ENCODE results near the gene NEK4.

The NEK4 gene

DNA sequence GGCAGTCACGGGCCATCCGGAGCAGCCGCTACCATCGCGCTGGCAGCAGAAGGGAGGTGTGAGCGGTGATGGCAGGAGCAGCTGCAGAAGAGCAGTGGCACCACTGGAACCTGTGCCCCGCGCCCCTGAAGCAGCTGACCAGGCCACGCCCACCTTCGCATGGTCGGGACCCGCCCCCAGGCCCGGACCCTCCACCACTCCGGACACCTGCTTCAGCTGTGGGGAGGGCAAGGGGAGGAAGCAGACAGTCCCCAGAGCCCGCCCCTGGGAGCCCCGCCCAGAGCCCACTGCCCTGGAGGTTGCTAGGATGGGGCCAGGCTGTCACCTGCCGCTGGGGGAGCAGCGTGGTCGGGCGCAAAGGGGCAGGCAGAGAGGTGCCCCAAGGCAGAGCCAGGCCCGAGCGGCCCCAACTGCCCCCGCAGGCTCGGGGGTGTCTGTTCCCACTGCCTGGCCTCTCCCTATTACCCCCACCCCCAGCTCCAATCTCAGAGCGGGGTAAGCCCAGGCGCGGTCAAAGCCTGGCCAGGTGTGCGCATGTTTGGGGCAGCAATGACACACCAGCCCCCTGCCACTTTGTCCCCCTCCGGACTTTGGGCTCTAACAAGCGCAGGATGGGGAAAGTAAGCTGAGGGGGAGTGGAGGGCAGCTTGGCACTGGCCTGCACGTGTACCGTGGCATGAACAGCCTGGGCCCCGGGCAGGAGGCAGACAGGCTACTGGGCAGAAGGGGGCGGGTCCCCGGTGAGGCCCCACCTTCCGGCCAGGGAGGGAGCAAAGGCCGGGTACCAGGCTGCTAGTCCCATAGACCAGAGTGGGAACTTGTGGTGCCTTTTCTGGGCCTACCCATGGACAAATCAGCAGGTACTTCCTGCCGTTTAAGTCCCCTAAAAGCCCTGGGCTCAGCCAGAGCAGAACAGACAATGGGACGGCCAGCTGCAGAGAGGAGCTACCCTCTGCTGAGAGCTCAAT, 56.1 kb downstream of the NEK4 start:
- DNase-seq (ENCODE audit: insufficient read length, low spot score) (no peak), FAIRE-seq (no peak)
- TF ChIP-seq TAF1 (IDR thresholded peaks at IDR 0.05; ENCODE audit: low read depth, low read length) = no peak
- no peak for TF ChIP-seq SPI1 (IDR thresholded peaks at IDR 0.05; ENCODE audit: low read depth, low read length)
- TF ChIP-seq POU2F2 (IDR thresholded peaks at IDR 0.05; ENCODE audit: low read depth, low read length) = no peak
- no peak for TF ChIP-seq POLR2AphosphoS5 (IDR thresholded peaks at IDR 0.05; ENCODE audit: low read depth, low read length)
- TF ChIP-seq POLR2A (IDR thresholded peaks at IDR 0.05; ENCODE audit: low read depth, low read length) = no peak
- no peak for TF ChIP-seq PAX5 (IDR thresholded peaks at IDR 0.05; ENCODE audit: insufficient read depth, low read length, severe bottlenecking)

GRCh38 chr3:52712291-52713212, 58.2 kb downstream of the NEK4 start:
- TF ChIP-seq TAF1 (IDR thresholded peaks at IDR 0.05; ENCODE audit: low read depth, low read length) = no peak
- TF ChIP-seq POLR2A (IDR thresholded peaks at IDR 0.05; ENCODE audit: low read depth, low read length) = no peak
- TF ChIP-seq POLR2AphosphoS5 (IDR thresholded peaks at IDR 0.05; ENCODE audit: low read depth, low read length) = no peak
- TF ChIP-seq POU2F2 (IDR thresholded peaks at IDR 0.05; ENCODE audit: low read depth, low read length) = no peak
- TF ChIP-seq PAX5 (IDR thresholded peaks at IDR 0.05; ENCODE audit: insufficient read depth, low read length, severe bottlenecking) = no peak
- FAIRE-seq (peak; percentile 52), DNase-seq (ENCODE audit: insufficient read length, low spot score) (no peak)

DNA sequence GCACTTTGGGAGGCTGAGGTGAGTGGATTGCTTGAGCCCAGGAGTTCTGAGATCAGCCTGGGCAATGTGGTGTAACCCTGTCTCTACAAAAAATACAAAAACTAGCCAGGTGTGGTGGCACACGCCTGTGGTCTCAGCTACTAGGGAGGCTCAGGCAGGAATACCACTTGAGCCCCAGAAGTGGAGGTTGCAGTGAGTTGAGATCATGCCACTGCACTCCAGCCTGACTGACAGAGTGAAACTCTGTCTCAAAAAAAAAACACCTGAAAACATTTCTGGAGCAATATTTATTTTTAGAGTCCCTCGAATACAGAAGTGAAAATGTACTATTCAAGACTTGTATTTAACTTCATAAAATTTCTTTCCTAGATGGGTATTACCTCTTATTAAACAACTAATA, 60.2 kb downstream of the NEK4 start:
- DNase-seq (ENCODE audit: insufficient read length, low spot score) = no peak
- peak; percentile 54; the same call in 1 of the 2 replicates for TF ChIP-seq SPI1 (IDR thresholded peaks at IDR 0.05; ENCODE audit: low read depth, low read length)
- TF ChIP-seq POLR2AphosphoS5 (IDR thresholded peaks at IDR 0.05; ENCODE audit: low read depth, low read length) = no peak
- TF ChIP-seq TAF1 (IDR thresholded peaks at IDR 0.05; ENCODE audit: low read depth, low read length) = no peak
- TF ChIP-seq PAX5 (IDR thresholded peaks at IDR 0.05; ENCODE audit: insufficient read depth, low read length, severe bottlenecking) = no peak
- FAIRE-seq = peak; percentile 57

DNA sequence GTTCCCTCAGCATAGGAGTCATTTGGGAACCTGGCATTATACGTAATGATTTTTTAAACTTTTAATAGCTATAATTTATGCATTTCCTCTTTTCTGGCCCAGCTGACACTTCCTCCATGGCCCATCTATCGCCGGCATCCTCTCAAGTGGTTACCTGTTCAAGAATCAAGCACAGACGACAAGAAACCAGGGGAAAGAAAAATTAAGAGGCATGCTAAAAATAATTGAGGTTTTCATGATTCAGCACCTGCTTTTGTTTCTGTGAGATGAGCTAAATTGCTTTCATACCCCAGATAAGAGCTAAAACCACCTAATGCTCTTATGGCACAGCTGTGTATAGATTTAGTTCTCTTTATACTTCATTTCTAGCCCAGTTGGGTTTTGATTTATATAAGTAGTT, 63.2 kb downstream of the NEK4 start:
- TF ChIP-seq SPI1 (IDR thresholded peaks at IDR 0.05; ENCODE audit: low read depth, low read length) = peak; percentile 80
- no peak for TF ChIP-seq POU2F2 (IDR thresholded peaks at IDR 0.05; ENCODE audit: low read depth, low read length)
- DNase-seq (ENCODE audit: insufficient read length, low spot score) (no peak), FAIRE-seq (peak; percentile 35)

DNA sequence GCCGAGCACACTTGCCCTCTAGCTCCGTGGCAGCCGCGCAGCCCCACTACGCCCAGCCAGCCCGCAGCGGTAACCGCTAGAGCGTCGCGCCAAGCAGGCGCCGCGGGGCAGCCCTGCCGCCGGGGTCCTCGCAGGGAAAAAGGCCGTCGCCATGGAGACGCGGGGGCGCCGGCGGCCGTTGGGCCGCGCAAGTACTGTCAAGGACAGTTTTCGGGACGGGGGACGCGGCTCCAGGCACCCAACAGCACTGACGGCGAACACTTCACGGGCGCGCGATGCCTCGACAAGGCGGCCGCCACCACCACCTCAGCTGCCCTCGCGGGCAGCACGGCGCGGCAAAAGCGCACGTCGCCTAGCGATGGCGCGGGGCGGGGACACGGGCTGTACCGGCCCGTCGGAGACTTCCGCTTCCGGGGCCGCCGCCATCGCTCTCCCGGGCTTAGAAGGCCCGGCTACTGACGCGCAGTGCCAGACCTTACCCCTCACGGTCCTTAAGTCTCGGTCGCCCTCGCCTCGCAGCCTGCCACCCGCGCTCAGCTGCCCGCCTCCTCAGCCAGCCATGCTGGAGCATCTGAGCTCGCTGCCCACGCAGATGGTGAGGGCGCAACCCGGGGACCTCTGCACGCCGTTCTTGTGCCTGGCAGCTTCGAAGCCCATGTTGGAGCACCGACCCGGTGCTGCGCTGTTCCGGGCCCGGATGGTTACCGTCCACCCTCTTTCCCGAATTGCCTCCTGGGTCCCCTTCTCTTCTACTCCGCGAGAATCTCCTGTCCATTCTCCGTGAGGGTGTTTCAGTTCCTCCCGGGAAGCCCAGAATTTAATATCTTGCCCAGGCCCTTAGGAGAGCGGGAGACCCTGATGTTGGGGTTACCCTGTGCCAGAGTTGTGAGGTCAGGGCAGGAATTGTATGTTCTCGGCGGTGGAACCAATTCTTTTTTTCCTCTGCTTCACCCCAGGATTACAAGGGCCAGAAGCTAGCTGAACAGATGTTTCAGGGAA, 64.8 kb downstream of the NEK4 start, which contains the start of the genes GLT8D1 and SPCS1:
Gene GLT8D1 (minus strand): TSS at position 104 of the 999 bp plus-strand sequence. CDS start 5,331 bp downstream, outside the sequence.
Gene SPCS1 (plus strand): TSS at position 419 of the 999 bp plus-strand sequence. CDS start 141 bp downstream, at position 560.
- FAIRE-seq = peak; percentile 97
- peak; percentile 69 for TF ChIP-seq SPI1 (IDR thresholded peaks at IDR 0.05; ENCODE audit: low read depth, low read length)
- TF ChIP-seq PAX5 (IDR thresholded peaks at IDR 0.05; ENCODE audit: insufficient read depth, low read length, severe bottlenecking) = no peak
- peak; percentile 83 for TF ChIP-seq POLR2A (IDR thresholded peaks at IDR 0.05; ENCODE audit: low read depth, low read length)
- no peak; the same call in 1 of the 2 replicates for TF ChIP-seq POU2F2 (IDR thresholded peaks at IDR 0.05; ENCODE audit: low read depth, low read length)
- TF ChIP-seq POLR2AphosphoS5 (IDR thresholded peaks at IDR 0.05; ENCODE audit: low read depth, low read length) = peak; percentile 78; the same call in 1 of the 2 replicates
- TF ChIP-seq TAF1 (IDR thresholded peaks at IDR 0.05; ENCODE audit: low read depth, low read length) = peak; percentile 53; the same call in 1 of the 2 replicates
- DNase-seq (ENCODE audit: insufficient read length, low spot score) = peak; percentile 83

GRCh38 chr3:52705438-52705687, 65.4 kb downstream of the NEK4 start:
- DNase-seq (ENCODE audit: insufficient read length, low spot score) (no peak), FAIRE-seq (no peak)
- TF ChIP-seq POLR2AphosphoS5 (IDR thresholded peaks at IDR 0.05; ENCODE audit: low read depth, low read length) = no peak
- TF ChIP-seq POLR2A (IDR thresholded peaks at IDR 0.05; ENCODE audit: low read depth, low read length) = no peak
- TF ChIP-seq TAF1 (IDR thresholded peaks at IDR 0.05; ENCODE audit: low read depth, low read length) = no peak
- TF ChIP-seq SPI1 (IDR thresholded peaks at IDR 0.05; ENCODE audit: low read depth, low read length) = no peak
- no peak for TF ChIP-seq POU2F2 (IDR thresholded peaks at IDR 0.05; ENCODE audit: low read depth, low read length)
- TF ChIP-seq PAX5 (IDR thresholded peaks at IDR 0.05; ENCODE audit: insufficient read depth, low read length, severe bottlenecking) = no peak

DNA sequence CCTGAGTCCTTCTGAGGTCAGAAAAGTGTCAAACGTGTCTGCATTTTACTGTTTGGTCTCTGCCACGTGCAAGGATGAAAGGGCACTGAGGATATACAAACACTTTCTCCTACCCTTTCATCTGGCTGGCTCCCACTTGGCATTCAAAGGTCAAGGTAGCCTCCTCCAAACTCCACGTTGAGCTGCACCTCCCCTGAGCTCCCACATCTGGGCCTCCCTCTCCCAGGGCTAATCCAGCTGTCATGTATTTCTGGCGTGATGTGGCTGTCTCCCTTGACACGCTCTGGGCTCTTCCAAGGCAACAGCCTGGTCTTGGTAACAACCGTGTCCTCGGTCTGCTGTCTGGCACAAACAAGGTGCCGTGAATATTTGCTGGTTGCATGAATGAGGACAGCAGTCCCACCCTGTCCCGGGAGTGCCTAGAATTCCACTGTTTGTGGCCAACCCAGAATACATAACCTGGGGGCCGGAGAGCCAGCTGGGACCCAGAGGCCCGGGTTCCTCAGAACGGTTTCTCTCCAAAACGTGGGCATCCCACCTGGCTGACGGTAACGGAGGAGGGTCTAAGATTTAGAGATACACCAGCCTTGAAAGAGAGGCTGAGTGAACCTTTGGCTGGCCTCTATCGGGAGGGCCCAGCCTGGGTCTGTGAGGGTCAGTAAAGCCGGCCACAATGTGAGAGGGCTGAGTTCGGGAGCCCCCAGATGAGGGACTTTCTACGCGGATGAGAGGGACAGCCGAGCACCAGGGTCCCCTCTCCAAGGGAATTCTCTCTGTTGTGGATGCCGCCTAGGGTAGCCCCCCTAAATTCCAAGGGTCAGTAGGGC, 65.9 kb downstream of the NEK4 start:
- DNase-seq (ENCODE audit: insufficient read length, low spot score) = no peak
- FAIRE-seq = peak; percentile 87

More for the DNA sequence above, 65.9 kb downstream of the NEK4 start:
- TF ChIP-seq TAF1 (IDR thresholded peaks at IDR 0.05; ENCODE audit: low read depth, low read length) (no peak), POU2F2 (IDR thresholded peaks at IDR 0.05; ENCODE audit: low read depth, low read length) (no peak), SPI1 (IDR thresholded peaks at IDR 0.05; ENCODE audit: low read depth, low read length) (no peak), POLR2A (IDR thresholded peaks at IDR 0.05; ENCODE audit: low read depth, low read length) (no peak), PAX5 (IDR thresholded peaks at IDR 0.05; ENCODE audit: insufficient read depth, low read length, severe bottlenecking) (no peak), POLR2AphosphoS5 (IDR thresholded peaks at IDR 0.05; ENCODE audit: low read depth, low read length) (no peak)

Measured in GM12891 (cell line).